NCI-H526 treated with DMSO at 0.1 percent for 48 hours (cell line): ENCODE measurements around the gene ERG.

Source experiments
- DNase-seq: peaks from one replicate; lab custom pipeline; 2025; lab: John Stamatoyannopoulos, UW

The ERG gene

DNA sequence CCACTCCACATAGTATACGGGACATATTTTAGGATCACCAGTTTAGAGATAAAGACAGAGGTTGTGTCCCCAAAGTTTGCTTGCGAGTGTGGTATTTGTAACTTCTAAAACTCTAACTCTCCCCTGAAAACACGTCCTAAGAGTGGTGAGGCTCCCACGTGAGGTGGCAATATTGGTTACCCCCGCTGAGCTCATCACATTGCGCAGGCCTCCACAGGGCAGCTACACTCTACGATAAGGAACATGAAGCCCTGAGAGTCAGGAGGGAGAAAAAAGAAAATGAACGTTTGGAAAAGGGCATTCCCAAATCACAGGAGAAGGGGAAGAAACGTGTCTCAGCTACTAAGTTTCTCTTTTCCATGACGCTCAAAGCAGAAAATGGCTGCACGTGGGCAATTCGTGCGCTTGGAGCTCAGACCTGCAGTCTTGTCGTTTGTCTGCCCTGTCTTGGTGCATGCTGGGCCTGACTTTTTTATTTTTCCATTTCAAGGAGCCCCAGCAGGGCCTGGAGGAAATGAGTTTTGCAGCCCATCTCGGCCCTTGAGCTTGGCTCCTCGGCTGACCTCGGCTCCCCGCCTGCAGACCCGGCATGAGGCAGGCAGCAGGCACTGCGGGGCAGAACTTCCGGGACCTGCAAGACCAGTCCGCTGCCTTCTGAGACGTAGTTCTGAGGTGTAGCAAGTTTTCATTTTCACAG lies 25.7 kb downstream of the ERG start:
- no peak for DNase-seq

- no peak for DNase-seq
Observed at GRCh38 chr21:38471766-38472165, 26.5 kb downstream of the ERG start.

GRCh38 chr21:38470755-38471154 lies 27.5 kb downstream of the ERG start:
- no peak for DNase-seq

DNA sequence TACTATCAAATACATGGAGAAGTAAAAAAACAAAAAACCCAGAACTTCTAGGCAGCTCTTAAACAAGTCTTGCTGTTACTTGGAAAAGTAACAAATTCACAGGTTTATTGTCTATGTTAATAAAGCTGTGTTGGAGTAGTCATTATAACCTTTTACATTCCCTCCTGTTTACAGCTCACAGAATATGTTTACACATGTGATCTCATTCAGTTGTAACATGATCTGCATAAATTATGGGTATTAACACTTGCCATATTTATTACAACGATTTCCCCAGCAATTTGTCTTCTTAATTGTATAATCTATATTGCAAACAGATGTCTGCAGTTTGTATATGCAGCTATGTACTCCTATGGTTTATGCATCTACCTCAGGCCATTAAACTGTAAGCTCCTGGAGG lies 28.6 kb downstream of the ERG start:
- DNase-seq: no peak

DNA sequence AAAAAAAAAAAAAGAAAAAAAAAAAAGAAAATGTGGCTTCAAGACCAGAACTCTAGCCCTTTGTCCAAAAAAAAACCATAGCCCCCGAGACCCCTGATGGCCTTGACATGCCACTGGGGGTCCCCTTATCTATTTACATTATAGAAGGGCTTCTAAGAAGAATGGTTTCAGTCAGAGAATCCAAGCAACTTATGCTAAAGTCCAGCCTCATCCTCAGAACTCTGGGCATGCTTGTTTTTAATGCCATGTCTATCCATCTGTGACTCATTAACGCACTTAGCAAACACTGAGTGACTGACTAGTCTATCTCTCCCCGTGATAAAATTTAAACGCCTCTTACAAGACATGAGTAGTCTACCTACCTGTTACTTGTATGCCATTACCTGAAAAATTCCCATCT lies 29.3 kb downstream of the ERG start:
- peak; percentile 29 for DNase-seq

DNA sequence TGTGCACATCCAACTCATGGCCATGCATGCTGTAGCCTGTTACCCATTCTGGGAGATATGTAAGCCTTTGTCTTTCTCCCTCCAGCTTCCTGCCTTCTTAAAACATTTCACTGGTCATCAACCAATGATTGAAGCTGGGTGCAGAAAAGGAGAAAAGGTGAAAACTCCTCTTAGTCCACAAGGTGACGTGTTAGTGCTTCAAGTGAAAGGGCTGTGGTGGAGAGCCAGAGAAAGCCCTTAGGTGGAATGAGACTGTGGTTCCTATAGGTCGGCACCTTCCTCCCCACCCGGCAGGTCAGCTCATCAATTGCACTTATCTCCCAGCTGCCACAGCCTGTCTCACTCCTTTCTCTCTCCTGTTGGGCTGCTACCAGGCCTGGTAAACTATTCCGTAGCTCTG lies 30.4 kb downstream of the ERG start:
- DNase-seq: no peak

GRCh38 chr21:38467374-38467773 lies 30.9 kb downstream of the ERG start:
- DNase-seq: no peak

DNA sequence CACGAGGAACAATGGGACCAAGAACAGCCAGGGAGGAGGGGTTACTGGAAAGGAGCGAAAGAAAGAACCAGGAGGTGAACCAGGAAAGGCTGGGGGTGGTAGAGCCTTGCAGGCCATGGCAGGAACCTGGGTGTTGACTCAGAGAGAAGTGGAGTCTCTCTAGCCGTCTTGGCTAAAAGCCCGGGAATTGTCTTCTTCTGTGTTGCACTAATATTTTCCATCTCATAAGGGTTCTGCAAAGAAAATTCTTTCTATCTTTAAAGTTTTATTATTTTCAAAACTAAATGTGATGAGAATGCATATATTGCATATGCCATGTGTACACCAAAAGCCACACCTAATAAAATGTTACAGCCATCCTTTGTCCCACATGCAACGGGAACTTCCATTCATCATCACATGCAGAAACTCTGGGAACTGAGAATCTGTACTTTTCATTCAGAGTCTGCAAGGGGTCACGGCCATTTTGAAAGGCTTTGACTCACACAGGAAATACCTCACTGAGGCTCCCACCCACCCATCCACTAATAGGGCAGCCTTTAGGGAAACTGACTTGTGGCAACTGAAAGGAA lies 38.0 kb downstream of the ERG start:
- no peak for DNase-seq

DNA sequence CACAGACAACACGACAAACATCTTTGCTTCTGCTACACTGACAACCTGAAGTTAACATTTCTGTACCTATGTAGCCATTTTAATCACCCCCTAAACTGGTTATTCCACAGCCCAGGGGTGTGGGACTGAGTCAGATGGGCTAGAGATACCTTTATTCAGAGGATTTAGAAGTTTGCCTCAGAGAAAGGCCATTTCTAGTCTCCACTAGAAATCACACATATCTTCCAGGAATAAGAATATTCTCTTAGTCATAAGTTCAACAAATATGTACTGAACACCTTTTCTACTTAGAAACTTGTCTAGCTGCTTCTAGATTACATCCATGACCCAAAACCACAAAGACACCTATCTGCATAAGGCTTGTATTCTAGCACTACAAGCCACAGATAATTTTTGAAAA lies 38.8 kb downstream of the ERG start:
- no peak for DNase-seq

- DNase-seq: no peak
Observed at GRCh38 chr21:38455403-38455802, 42.9 kb downstream of the ERG start.

DNA sequence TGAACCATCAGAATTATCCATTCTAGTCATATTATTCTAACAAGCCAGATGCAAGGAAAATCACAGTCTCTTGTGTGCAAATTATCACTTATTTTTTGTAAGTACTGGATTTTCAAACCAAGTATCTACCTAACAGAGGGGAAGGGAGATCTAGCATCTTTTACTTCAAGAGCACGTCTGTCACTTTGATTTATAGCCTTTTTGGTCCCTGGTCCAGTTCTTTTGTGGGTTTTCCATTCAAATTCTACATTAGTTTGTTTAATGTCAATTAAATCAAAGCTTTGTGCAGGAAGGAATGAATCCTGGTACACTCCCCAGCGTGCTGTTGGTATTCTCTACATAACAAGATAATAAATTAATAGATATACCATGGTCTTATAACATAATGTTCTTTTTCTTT lies 43.6 kb downstream of the ERG start:
- DNase-seq: no peak

GRCh38 chr21:38454161-38454560 lies 44.1 kb downstream of the ERG start:
- no peak for DNase-seq

DNA sequence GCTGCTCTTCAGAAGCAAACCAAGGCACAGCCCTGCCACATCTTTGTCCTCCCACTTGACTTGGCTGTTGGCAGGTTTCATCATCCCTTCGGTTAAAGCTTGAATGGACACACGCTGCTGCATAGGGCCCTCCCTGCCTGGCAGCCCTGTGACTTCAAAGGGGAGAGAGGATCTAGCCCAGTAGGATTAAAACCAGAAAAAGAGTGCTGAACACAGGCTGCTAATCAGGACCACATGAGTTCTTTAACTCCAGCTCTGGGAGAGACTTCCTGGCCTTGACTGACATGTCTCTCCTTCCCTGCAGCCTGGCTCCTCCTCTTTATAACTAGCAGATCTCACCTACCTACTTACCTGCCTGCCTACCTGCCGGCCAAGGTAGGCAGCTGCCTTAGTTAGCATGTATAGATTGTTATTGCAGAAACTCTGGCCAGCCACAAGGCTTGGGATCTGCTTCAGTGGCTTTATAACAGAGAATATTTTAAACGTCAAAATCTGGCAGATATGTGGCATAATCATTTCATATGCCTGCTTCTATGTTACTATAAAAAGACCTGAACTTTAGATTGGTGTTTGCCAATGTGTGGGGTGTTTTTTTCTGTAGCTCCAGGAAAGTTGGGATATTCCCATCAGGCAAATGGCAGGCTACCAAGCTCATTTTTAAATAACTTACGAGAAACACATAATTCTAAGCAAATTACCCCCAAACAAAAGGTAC lies 49.4 kb downstream of the ERG start:
- DNase-seq: no peak

- DNase-seq: no peak
Observed at GRCh38 chr21:38447611-38448010, 50.7 kb downstream of the ERG start.

DNA sequence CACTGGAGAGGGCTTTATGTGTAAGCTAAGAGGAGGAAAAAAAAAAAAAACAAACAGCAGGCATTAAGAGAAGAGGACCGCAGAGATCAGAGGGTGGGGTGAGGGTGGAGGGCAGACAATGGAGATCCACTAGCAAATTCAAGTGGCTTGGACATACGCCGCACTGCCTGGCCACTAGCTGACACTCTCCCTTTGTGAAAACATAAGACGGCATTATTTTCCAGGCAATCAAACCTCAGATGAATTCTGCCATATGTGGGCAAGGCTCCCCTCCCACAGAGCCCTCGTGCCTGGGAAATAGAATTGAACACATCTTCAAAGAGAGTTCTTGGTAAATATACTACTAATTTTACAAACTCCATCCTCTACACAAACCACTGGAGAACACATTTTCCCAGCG lies 53.6 kb downstream of the ERG start:
- DNase-seq: no peak

DNA sequence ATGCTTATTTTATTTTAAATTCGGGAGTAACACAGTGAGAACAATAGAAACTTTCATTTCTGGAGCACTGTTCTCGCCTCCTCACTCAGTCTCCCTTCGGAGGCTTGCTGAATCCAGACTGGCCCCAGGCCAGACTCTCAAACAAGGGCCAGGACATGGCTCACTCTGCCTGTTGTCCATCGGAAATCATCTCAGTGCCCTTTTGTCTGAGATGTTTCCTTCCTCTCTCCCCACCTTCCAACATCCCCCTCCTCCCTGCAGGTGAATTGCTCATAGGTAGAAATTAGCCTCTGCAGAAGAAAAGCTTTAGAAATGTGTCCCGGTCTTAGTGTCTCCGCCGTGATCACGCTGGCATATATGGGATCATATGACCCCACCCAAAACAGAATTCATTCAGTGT lies 55.2 kb downstream of the ERG start:
- DNase-seq: no peak

- DNase-seq: no peak
Observed at GRCh38 chr21:38441153-38441552, 57.1 kb downstream of the ERG start.

GRCh38 chr21:38440746-38441145 lies 57.5 kb downstream of the ERG start:
- DNase-seq: no peak

- no peak for DNase-seq
Observed at GRCh38 chr21:38439957-38440356, 58.3 kb downstream of the ERG start.

DNA sequence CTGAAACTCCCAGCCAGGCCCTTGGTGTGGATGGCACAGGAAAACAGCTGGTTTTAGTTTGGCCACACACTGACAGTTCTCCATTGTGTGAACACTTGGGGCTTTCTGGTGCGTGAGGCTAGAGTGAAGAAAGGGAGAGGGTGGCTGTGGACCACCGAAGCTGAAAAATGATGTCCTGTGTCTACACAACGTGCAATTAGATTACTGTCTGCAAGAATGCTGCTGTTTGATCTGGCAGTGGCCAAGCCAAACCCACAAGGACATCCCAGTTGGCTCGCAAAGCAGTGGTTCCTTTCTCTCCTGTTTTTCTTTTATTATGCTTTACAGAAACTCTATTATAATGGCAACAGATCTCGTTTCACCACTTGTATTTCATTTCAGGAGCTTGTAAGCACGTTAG lies 58.9 kb downstream of the ERG start:
- no peak for DNase-seq

DNA sequence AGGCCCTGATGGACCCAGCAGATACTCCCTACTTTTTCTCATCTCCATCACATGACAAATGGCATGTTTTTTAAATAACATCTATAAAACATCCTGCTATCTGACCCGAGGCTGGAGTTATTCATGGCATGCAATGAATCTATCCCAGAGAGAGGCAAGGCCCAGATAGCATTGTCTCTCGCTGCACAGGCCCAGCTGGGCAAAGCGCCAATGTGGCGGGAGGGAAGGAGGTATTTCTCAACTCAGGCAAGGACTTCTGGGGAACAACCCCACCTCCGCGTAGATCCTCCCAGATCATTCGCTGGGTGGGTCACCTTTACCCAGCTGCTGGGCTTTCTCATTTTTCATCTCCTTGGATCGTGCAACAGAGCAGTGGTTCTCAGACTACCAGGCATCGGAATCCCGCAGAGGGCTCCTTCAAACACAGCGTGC lies 59.8 kb downstream of the ERG start:
- no peak for DNase-seq

DNA sequence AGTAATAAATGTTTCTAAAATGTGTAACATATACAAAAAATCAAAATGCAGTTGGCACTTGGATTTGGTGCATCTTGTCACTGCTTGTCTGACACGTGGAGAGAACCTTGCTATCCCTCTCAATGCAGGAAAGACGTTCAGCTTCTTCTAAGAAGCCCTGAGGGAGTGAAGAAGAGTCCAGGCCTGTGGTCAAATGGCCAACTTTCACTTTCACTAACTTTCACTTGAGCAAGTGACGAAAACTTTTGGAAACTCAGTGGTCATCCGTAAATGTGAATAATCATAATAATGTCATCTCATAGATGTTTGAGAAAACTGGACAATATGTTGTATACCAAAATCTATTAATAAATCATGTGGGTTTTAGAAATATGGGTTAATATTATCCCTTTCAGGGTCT lies 61.9 kb downstream of the ERG start:
- DNase-seq: no peak

DNA sequence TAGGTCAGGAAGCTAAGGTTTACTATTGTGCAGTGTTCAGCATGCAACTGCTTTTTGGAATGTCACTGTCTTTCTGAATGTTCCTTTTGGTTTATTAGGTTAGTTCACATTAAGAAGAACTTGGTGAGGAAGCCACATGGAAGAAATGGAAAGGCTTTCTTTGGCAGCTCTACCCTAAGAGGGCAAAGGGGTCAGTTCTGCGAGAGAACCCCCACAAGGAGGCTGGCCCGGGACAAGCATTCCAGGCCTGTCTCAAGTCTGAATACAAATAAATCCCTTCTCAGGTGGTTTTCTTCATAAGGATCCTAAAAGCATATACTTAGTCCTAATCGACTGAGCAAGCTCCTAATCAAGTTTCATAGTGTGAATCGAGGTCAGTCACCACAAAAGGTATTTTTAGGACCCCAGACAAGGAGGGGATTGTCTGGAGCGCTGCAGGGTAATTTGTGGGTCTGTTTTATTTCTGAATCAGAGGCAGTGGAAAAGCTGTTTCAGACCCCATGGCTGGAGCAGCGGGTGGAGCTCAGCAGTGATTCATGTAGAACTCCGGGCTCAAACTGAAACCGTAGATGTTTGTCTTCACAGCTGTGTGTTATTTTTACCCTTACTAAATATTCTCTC lies 63.3 kb downstream of the ERG start:
- DNase-seq: no peak
